Activated CD4-positive, alpha-beta memory T cell treated with anti-CD3 and anti-CD28 coated beads, Interleukin-2, amount 10 ng/mL, durations not matched to agents 7 days and 5 days (primary cell): Measurements from ENCODE around the gene BBS9. TPM values are rescaled to one million over a fixed set of nuclear protein-coding genes. Genes with fewer than 3 reads are reported as not detected.

Experiments used
- CTCF ChIA-PET: fragments of 350-600 bp; sonication (Branson Sonifier 250); formaldehyde crosslinking; loops from one replicate; lab custom pipeline; 2021; ENCODE audit warnings: antibody characterized with exemption, inconsistent platforms; lab: Charles Lee
- POLR2A ChIA-PET: fragments of 350-600 bp; sonication (Branson Sonifier 250); formaldehyde crosslinking; loops from one replicate; lab custom pipeline; 2021; ENCODE audit warnings: antibody characterized with exemption; lab: Charles Lee
- DNase-seq: peaks from one replicate; pipeline ENCODE4 v3.0.0-alpha.2; 2020
- H3K27ac Mint-ChIP-seq: one replicate; pipeline ENCODE4 v1.8.0; 2021; ENCODE audit warnings: mild to moderate bottlenecking, mixed read lengths
- H3K27me3 Mint-ChIP-seq: one replicate; pipeline ENCODE4 v1.8.0; 2021; ENCODE audit warnings: mixed read lengths
- H3K36me3 Mint-ChIP-seq: one replicate; pipeline ENCODE4 v1.8.0; 2021; ENCODE audit warnings: low read depth, mixed read lengths
- H3K4me1 Mint-ChIP-seq: one replicate; pipeline ENCODE4 v1.8.0; 2021; ENCODE audit warnings: mixed read lengths
- H3K4me3 Mint-ChIP-seq: one replicate; pipeline ENCODE4 v1.8.0; 2021; ENCODE audit warnings: mild to moderate bottlenecking, mixed read lengths
- H3K9me3 Mint-ChIP-seq: one replicate; pipeline ENCODE4 v1.8.0; 2021; ENCODE audit warnings: mixed read lengths
- total RNA-seq, 2 experiments: library from RNA; stranded (reverse); gene quantifications; one replicate each; pipeline ENCODE4 v1.2.3, GENCODE V29; 2021

Gene BBS9
- total RNA-seq, 2 experiments from 2014 or later = 13.7 to 14.0 TPM

DNA sequence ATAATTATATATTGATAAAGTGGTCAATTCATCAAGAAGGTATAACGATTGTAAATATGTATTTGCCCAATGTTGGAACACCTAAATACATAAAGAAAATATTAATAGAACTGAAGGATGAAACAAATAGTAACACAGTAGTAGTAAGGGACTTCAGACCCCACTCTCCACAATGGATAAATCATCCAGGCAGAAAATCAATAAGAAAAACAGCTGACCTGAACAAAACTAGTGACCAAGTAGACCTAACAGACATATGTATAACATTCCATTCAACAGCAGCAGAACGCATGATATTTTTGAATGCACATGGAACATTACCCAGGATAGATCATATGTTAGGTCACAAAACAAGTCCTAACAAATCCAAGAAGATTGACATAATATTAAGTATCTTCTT lies 489.9 kb downstream of the BBS9 start:
- no peaks in the 10 kb centered on the region for H3K36me3 Mint-ChIP-seq
- no peak overlapping the region for H3K4me3 Mint-ChIP-seq
- ChIA-PET POLR2A (no interaction called here), CTCF (no interaction called here)
- H3K4me1 Mint-ChIP-seq = no peaks in the 10 kb centered on the region
- no peaks in the 10 kb centered on the region for H3K9me3 Mint-ChIP-seq
- DNase-seq = no peak
- H3K27ac Mint-ChIP-seq = no peak overlapping the region
- no peaks in the 10 kb centered on the region for H3K27me3 Mint-ChIP-seq

- ChIA-PET POLR2A (no interaction called here), CTCF (no interaction called here)
- Mint-ChIP-seq H3K27me3 (no peaks in the 10 kb centered on the region), H3K27ac (no peak overlapping the region), H3K4me3 (no peak overlapping the region), H3K4me1 (no peaks in the 10 kb centered on the region), H3K9me3 (no peaks in the 10 kb centered on the region), H3K36me3 (no peaks in the 10 kb centered on the region)
- DNase-seq = no peak
Observed at GRCh38 chr7:33623267-33623666, 493.9 kb downstream of the BBS9 start.

- ChIA-PET CTCF (no interaction called here), POLR2A (no interaction called here)
Observed at GRCh38 chr7:33624215-33624614, 494.9 kb downstream of the BBS9 start.

GRCh38 chr7:33626869-33627268 lies 497.5 kb downstream of the BBS9 start:
- no peaks in the 10 kb centered on the region for H3K27me3 Mint-ChIP-seq
- CTCF ChIA-PET = no interaction called here
- DNase-seq = no peak
- POLR2A ChIA-PET = no interaction called here
- H3K36me3 Mint-ChIP-seq = no peaks in the 10 kb centered on the region
- no peaks in the 10 kb centered on the region for H3K4me1 Mint-ChIP-seq
- H3K4me3 Mint-ChIP-seq = no peak overlapping the region
- no peaks in the 10 kb centered on the region for H3K9me3 Mint-ChIP-seq
- no peak overlapping the region for H3K27ac Mint-ChIP-seq

More at GRCh38 chr7:33624215-33624614, 494.9 kb downstream of the BBS9 start:
- no peak for DNase-seq
- Mint-ChIP-seq H3K4me1 (no peaks in the 10 kb centered on the region), H3K27ac (no peak overlapping the region), H3K27me3 (no peaks in the 10 kb centered on the region), H3K36me3 (no peaks in the 10 kb centered on the region), H3K4me3 (no peak overlapping the region), H3K9me3 (no peaks in the 10 kb centered on the region)

- Mint-ChIP-seq H3K4me1 (no peaks in the 10 kb centered on the region), H3K4me3 (no peak overlapping the region), H3K36me3 (no peaks in the 10 kb centered on the region), H3K27me3 (no peaks in the 10 kb centered on the region), H3K27ac (no peak overlapping the region), H3K9me3 (no peaks in the 10 kb centered on the region)
- CTCF ChIA-PET = no interaction called here
- POLR2A ChIA-PET = no interaction called here
- no peak for DNase-seq
Observed at GRCh38 chr7:33627741-33628140, 498.4 kb downstream of the BBS9 start.

DNA sequence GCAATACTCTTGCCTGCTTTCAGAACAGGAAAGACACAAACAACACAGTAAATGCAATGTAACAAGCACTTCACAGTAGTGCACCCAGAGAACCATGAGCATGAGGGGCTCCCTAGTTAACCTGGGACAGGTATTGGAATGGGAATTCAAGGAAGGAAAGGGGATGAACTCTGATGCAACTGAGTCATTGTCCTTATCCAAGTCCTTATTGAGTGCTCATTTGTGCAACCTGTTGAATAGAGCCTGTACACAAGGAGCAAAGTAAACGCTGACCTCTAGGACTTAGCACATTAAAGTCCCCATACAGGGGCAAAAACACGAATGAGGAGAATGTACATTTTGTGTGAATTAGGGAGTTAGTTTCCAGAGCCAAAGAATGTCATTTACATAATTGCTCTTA lies 499.5 kb downstream of the BBS9 start:
- Mint-ChIP-seq H3K36me3 (no peaks in the 10 kb centered on the region), H3K27me3 (no peaks in the 10 kb centered on the region), H3K4me3 (no peak overlapping the region), H3K4me1 (no peaks in the 10 kb centered on the region), H3K27ac (no peak overlapping the region), H3K9me3 (no peaks in the 10 kb centered on the region)
- no peak for DNase-seq
- ChIA-PET POLR2A (no interaction called here), CTCF (no interaction called here)

- no peak overlapping the region for H3K4me3 Mint-ChIP-seq
- no peaks in the 10 kb centered on the region for H3K9me3 Mint-ChIP-seq
- CTCF ChIA-PET = no interaction called here
- no peaks in the 10 kb centered on the region for H3K27me3 Mint-ChIP-seq
- H3K36me3 Mint-ChIP-seq = no peaks in the 10 kb centered on the region
- H3K4me1 Mint-ChIP-seq = no peaks in the 10 kb centered on the region
- H3K27ac Mint-ChIP-seq = no peak overlapping the region
- DNase-seq = no peak
- POLR2A ChIA-PET = no interaction called here
Observed at GRCh38 chr7:33630359-33630758, 501.0 kb downstream of the BBS9 start.

- CTCF ChIA-PET = no interaction called here
- Mint-ChIP-seq H3K4me3 (no peak overlapping the region), H3K36me3 (no peaks in the 10 kb centered on the region), H3K9me3 (no peaks in the 10 kb centered on the region), H3K4me1 (no peaks in the 10 kb centered on the region), H3K27ac (no peak overlapping the region), H3K27me3 (no peaks in the 10 kb centered on the region)
- POLR2A ChIA-PET = no interaction called here
- no peak for DNase-seq
Observed at GRCh38 chr7:33632322-33632721, 503.0 kb downstream of the BBS9 start.

GRCh38 chr7:33632840-33633525 lies 503.6 kb downstream of the BBS9 start:
- Mint-ChIP-seq H3K4me3 (no peak overlapping the region), H3K9me3 (no peaks in the 10 kb centered on the region), H3K4me1 (no peaks in the 10 kb centered on the region), H3K27me3 (no peaks in the 10 kb centered on the region), H3K36me3 (no peaks in the 10 kb centered on the region), H3K27ac (no peak overlapping the region)
- POLR2A ChIA-PET = no interaction called here
- no peak for DNase-seq
- CTCF ChIA-PET = interaction anchor here (0.7 kb wide), 1 partner anchor 46 kb away, joined by 4 read pairs; no protein-coding TSS in a partner anchor

GRCh38 chr7:33634606-33635005 lies 505.2 kb downstream of the BBS9 start:
- Mint-ChIP-seq H3K9me3 (no peaks in the 10 kb centered on the region), H3K4me1 (no peaks in the 10 kb centered on the region), H3K4me3 (no peak overlapping the region), H3K36me3 (no peaks in the 10 kb centered on the region), H3K27me3 (no peaks in the 10 kb centered on the region), H3K27ac (no peak overlapping the region)
- POLR2A ChIA-PET = no interaction called here
- CTCF ChIA-PET = no interaction called here
- DNase-seq = no peak

DNA sequence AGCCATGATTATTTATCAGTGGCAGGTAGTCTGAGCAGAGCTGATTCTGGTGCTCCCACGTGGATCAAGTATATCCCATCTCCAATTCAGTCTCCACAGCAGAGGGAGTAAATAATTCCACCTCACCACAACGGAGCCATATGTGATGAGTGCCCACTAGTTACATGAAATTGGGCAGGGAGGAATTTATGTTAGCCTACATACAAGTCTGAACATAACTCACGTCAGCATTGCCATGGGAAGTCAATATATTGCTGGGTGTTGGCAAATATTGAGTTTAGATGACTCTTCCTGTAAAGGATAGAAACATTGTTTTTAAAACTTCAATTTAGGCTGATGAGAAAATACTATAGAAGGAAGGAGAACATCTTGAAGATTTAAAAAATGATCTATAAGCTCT lies 507.0 kb downstream of the BBS9 start:
- ChIA-PET CTCF (no interaction called here), POLR2A (no interaction called here)
- H3K4me1 Mint-ChIP-seq = no peaks in the 10 kb centered on the region
- no peaks in the 10 kb centered on the region for H3K27me3 Mint-ChIP-seq
- H3K27ac Mint-ChIP-seq = no peak overlapping the region
- H3K36me3 Mint-ChIP-seq = no peaks in the 10 kb centered on the region
- no peaks in the 10 kb centered on the region for H3K9me3 Mint-ChIP-seq
- DNase-seq = no peak
- H3K4me3 Mint-ChIP-seq = no peak overlapping the region

- POLR2A ChIA-PET = no interaction called here
- no peaks in the 10 kb centered on the region for H3K36me3 Mint-ChIP-seq
Observed at GRCh38 chr7:33639552-33640197, 510.3 kb downstream of the BBS9 start.

GRCh38 chr7:33640741-33641140 lies 511.4 kb downstream of the BBS9 start:
- CTCF ChIA-PET = no interaction called here

More at GRCh38 chr7:33639552-33640197, 510.3 kb downstream of the BBS9 start:
- no peaks in the 10 kb centered on the region for H3K4me1 Mint-ChIP-seq
- CTCF ChIA-PET = no interaction called here
- DNase-seq = no peak
- H3K27me3 Mint-ChIP-seq = no peaks in the 10 kb centered on the region
- H3K4me3 Mint-ChIP-seq = no peak overlapping the region
- no peak overlapping the region for H3K27ac Mint-ChIP-seq
- no peaks in the 10 kb centered on the region for H3K9me3 Mint-ChIP-seq

DNA sequence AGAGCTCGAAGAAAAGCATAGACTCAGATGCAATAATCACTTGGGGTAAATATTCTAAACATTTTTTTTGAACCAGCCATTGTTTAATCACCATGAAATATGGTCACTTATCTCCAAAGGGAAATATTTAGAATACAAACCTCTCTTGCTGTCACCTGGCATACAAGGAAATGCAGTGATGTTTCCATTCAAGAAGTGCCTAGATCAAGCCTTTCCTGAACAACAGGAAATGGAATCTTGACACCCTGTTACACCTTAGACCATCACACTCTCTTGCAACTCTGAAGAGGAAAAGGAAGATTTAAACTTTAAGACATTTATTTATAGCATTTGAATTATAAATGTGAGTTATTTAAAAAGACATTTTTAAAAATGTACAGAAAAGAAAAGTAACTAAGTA lies 512.9 kb downstream of the BBS9 start:
- Mint-ChIP-seq H3K36me3 (no peaks in the 10 kb centered on the region), H3K9me3 (no peaks in the 10 kb centered on the region), H3K4me3 (no peak overlapping the region), H3K27me3 (no peaks in the 10 kb centered on the region), H3K4me1 (no peaks in the 10 kb centered on the region), H3K27ac (no peak overlapping the region)
- no peak for DNase-seq
- ChIA-PET POLR2A (no interaction called here), CTCF (no interaction called here)

More at GRCh38 chr7:33640741-33641140, 511.4 kb downstream of the BBS9 start:
- Mint-ChIP-seq H3K36me3 (no peaks in the 10 kb centered on the region), H3K27ac (no peak overlapping the region), H3K4me1 (no peaks in the 10 kb centered on the region), H3K4me3 (no peak overlapping the region), H3K9me3 (no peaks in the 10 kb centered on the region), H3K27me3 (no peaks in the 10 kb centered on the region)
- POLR2A ChIA-PET = no interaction called here
- no peak for DNase-seq
